Activated T-helper 1 cell treated with anti-CD3 and anti-CD28 coated beads, Interleukin-2, amount 50 U/mL, for 16 hours (primary cell): Measurements from ENCODE around the gene TACC3.

Experiments
- DNase-seq, 2 donors: peaks; one replicate each; pipeline ENCODE4 v3.0.0-alpha.2; 2020; ENCODE audit warnings: low read depth in 1 of 2, low spot score in 1 of 2

Gene TACC3

DNA sequence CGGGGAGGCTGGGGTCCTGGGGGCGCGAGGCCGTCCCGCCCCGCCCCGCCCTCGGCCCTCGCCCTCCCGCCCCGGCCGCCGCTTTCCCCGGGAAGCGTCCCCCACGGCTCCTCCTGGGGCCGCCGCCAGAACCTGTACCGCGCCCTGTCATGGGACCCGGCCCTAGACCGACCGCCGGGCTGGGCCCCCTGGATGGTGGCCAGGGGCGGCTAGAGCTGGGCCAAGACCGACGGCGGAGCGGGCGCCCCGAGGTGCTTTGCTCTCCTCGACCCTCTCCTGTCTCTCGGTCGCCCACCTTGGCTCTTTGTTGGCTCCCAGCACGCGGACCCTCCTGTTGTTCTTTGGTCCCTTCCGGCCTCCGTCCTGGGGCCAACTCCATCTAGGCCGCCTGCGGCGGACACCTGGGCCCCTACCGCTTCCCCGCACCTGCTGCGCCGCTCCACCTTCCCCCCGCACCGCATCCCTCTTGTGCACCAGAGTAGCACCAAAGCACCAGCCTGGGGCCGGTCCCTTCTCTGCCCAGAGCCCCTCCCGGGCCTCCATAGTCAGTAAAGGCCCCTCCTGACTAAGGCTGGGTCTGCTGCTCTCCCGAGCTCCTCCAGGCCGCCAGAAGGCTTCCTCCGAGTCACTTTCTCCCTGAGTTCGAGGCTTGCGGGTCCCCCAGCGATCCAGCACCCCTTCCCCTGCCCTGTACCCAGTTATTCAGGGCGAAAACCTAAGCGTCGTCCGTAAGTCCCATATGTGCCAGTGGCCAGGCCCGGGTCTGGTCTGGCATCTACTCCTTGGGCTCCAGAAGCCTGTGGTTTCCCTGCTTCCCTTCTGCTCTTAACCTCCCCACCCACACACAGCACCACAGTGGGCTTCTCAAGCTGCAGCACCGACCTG is 587 bp downstream of the TACC3 start:
- no peak for DNase-seq

- no peak for DNase-seq
Measured at GRCh38 chr4:1722551-1723118, 1.3 kb downstream of the TACC3 start.

- peak in 1 of 2 donors; percentile 40 for DNase-seq
Measured at GRCh38 chr4:1723131-1723801, 1.9 kb downstream of the TACC3 start.

DNA sequence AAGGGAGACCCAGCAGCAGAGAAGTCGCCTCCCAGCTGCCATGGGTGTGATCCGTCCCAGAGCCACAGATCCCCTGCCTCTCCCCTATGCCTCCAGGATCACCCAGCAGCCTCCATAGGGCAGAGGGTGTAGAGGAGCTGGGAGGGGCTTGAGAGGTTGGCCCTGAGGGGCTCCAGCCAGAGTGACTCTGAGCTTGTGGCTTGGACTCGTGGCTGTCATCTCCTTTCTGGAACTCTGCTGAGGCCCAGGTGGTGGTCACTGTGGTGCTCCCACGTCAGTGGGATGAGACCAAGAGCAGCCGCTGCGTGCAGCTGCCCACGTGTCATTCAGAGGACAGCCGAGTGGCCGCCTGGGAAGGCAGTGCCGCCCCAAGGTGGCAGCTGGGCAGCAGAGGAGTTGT is 4.2 kb downstream of the TACC3 start:
- DNase-seq, result no peak

- DNase-seq, result peak; percentile 76 to 93
Measured at GRCh38 chr4:1726146-1726934, 5.0 kb downstream of the TACC3 start.

DNA sequence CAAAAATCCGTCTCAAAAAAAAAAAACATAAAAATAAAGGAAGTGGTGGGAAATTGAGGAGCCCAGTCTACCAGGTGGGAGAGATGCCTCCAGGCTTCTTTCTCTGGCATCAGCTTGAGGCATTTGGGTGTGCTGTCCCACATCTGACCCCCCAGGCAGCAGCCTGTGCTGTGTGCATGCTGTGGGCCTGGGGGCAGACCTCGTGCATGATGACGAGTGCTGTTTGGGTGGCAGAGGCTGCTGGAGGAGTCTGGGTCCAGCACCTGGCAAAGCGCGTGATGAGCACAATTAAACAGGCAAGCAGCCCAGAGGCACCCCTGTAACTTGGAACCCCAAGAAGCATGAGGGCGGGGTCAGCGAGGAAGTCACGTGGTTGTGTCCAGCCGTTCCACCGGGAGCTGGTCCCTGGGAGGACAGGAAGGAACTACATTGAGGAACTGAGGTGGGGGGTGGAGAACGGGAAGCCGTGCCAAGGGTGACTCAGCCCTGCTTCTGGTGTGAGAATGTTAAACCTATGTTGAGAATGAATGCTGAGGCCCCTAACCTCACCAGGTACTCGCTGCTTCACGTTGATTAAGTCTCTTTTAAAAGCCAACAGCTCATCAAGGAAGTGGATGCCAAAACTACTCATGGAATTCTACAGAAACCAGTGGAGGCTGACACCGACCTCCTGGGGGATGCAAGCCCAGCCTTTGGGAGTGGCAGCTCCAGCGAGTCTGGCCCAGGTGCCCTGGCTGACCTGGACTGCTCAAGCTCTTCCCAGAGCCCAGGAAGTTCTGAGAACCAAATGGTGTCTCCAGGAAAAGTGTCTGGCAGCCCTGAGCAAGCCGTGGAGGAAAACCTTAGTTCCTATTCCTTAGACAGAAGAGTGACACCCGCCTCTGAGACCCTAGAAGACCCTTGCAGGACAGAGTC is 6.1 kb downstream of the TACC3 start:
- DNase-seq, result no peak

- DNase-seq, result no peak
Measured at GRCh38 chr4:1728061-1728980, 7.0 kb downstream of the TACC3 start.

DNA sequence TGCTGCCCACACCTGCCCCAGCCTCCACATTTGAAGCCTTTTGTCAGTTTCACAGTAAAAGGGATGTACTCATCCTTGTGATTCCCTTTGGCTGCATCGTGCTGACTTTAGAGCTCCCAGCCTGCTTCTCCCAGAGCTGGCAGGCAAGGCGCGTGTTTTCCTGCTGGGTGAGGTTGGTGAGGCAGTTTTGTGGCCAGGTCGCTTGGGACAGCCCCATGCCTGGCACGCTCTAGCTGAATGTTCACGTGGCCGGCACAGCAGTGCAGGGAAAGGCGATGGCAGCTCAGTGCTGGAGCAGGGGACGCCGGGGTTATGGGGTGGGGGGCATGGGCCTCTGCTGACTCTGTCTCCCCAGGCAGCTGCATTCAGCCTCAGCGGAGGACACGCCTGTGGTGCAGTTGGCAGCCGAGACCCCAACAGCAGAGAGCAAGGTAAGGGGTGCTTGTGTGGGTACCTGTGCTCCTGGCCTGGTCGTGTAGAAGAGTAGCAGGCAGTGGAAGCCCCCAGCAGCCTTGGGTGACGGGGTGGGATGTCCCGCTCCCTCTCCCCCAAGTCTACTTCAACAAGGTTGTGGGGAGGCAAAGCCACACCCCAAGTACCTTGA is 9.3 kb downstream of the TACC3 start:
- no peak for DNase-seq

- DNase-seq, result no peak
Measured at GRCh38 chr4:1731180-1731579, 9.9 kb downstream of the TACC3 start.

DNA sequence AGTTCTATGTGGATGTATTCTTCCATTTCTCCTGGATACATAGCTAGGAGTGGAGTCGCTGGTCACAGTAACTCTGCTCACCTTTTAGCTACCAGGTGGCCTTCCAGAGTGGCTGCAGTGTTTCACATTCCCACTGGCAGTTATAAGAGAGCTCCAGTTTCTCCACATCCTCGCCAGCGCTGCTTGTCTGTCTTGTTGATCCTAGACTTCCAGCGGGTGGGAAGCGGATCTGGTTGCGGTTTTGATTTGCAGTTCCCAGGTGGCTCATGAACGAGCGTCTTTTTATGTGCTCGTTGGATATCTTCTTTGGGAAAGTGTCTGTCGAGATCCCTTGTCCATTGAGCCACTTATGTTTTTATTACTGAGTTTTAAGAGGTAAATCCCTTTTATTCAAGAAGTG is 11.6 kb downstream of the TACC3 start:
- DNase-seq, result no peak

DNA sequence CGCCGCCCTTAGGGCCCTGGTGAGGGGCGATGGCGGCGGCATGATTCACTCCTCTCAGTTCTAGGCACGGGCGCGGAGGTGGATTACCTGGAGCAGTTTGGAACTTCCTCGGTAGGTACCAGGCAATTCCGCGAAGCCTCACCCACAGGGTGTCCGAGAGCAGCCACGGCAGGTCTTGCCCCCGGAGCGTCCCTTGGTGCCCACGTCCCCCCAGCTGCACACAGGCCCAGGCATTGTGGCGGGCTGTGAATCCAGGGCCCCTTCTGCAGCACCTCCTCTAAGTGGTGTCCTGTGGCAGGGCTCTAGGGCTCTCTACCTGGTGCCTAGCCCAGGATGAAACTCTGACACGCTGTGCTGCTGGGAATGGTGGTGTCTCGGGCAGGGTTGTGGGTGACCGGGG is 13.9 kb downstream of the TACC3 start:
- DNase-seq, result no peak

- no peak for DNase-seq
Measured at GRCh38 chr4:1736812-1737211, 15.5 kb downstream of the TACC3 start.

- no peak for DNase-seq
Measured at GRCh38 chr4:1737666-1738065, 16.3 kb downstream of the TACC3 start.

GRCh38 chr4:1738410-1738809 is 17.1 kb downstream of the TACC3 start:
- DNase-seq, result no peak

GRCh38 chr4:1739358-1739757 is 18.0 kb downstream of the TACC3 start:
- no peak for DNase-seq

- no peak for DNase-seq
Measured at GRCh38 chr4:1740021-1740545, 18.8 kb downstream of the TACC3 start.

DNA sequence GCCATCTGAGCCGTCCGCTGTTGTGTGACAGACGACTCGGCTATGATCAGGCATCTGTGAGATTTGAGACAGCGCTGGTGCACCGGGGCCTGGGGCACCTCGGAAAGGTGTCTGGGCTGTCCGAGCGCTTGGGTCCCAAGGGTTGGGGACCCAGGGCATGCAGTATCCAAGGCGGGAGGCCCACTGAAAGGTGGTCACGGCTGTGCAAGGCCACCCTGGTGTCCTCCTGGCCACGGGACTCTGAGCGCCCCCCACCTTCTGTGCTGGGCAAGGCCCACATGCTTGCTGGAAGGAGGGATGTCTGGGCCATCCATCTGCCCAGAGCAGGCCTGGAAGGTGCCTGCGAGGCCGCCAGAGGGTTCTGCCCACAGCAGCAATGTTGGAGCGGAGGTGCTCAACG is 19.9 kb downstream of the TACC3 start:
- no peak for DNase-seq

DNA sequence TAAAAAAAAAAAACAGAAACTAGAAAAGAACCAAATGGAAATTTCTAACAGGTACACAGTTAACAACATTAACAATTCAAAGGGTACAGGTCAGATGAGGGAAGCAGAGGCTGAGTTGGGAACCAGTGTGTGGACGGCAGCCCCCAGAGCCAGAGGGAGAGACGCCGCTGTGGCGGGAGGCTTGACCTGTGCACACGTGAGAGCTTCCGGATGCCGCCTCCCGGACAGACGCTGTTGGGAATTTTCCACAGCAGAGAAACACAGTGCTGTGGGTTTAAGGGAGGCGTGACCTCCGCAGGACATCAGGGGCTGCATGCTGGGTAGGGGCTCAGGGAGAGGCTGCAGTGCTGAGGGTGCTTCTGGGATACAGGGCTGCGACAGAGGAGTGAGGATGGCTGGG is 22.2 kb downstream of the TACC3 start:
- DNase-seq, result no peak

GRCh38 chr4:1743975-1744374 is 22.7 kb downstream of the TACC3 start:
- no peak for DNase-seq
